K562 (cell line): ENCODE measurements around the gene AMFR. TPM values are rescaled to one million over a fixed set of nuclear protein-coding genes. Genes with fewer than 3 reads are reported as not detected.

Experiments
- BCOR ChIP-seq: fragments of 450-650 bp; IDR thresholded peaks from 2 replicates; pipeline ENCODE4 v1.6.1; 2016
- BRF1 ChIP-seq: IDR thresholded peaks from 3 replicates; pipeline ENCODE4 v1.6.1; 2011; ENCODE audit warnings: borderline replicate concordance, mild to moderate bottlenecking; ENCODE audit not compliant: insufficient read length; ENCODE audit errors: extremely low read depth
- ELF1 ChIP-seq: fragments of 200-800 bp; sonication (Bioruptor generic); IDR thresholded peaks from 2 replicates; pipeline ENCODE4 v1.6.1; 2016; ENCODE audit warnings: missing genetic modification characterization, missing compliant biosample characterization
- HDAC3 ChIP-seq: fragments of 450-650 bp; IDR thresholded peaks from 2 replicates; pipeline ENCODE4 v1.6.1; 2018; ENCODE audit warnings: borderline replicate concordance, mild to moderate bottlenecking, moderate library complexity; ENCODE audit not compliant: partially characterized antibody
- MEF2A ChIP-seq: IDR thresholded peaks from 2 replicates; pipeline ENCODE4 v1.6.1; 2011; ENCODE audit warnings: low read depth, mild to moderate bottlenecking, low read length, moderate library complexity; ENCODE audit not compliant: control insufficient read depth
- NRF1 ChIP-seq, 2 experiments: fragments of 450-650 bp; IDR thresholded peaks in 1 of 2; conservative IDR thresholded peaks in 1 of 2; 2 replicates each; pipeline ENCODE4 v1.6.1; 2014; ENCODE audit warnings: mild to moderate bottlenecking in 2 of 2
- PHF8 ChIP-seq: fragments of 200-600 bp; sonication (generic); IDR thresholded peaks from 2 replicates; pipeline ENCODE4 v1.6.1; 2012; ENCODE audit warnings: mixed run types, mild to moderate bottlenecking, inconsistent platforms, low read length, moderate library complexity, borderline replicate concordance
- POLR2AphosphoS5 ChIP-seq: IDR thresholded peaks from 2 replicates; pipeline ENCODE4 v1.6.1; 2011; ENCODE audit warnings: mild to moderate bottlenecking, low read depth, low read length, moderate library complexity; ENCODE audit not compliant: control insufficient read depth, insufficient read depth
- POLR2G ChIP-seq: fragments of 200-400 bp; formaldehyde crosslinking; IDR thresholded peaks from 2 replicates; pipeline ENCODE4 v1.6.1; 2017; ENCODE audit warnings: low read depth, mild to moderate bottlenecking, antibody characterized with exemption, low read length, moderate library complexity
- POLR2H ChIP-seq: IDR thresholded peaks from 2 replicates; pipeline ENCODE4 v1.6.1; 2016; ENCODE audit warnings: missing genetic modification characterization, low read depth, mild to moderate bottlenecking, control low read depth, missing compliant biosample characterization, moderate library complexity
- RBFOX2 ChIP-seq: fragments of 200-400 bp; formaldehyde crosslinking; IDR thresholded peaks from 2 replicates; pipeline ENCODE4 v1.6.1; 2017; ENCODE audit warnings: low read depth, mild to moderate bottlenecking, low read length, moderate library complexity
- RBM17 ChIP-seq: fragments of 200-400 bp; formaldehyde crosslinking; IDR thresholded peaks from 2 replicates; pipeline ENCODE4 v1.6.1; 2017; ENCODE audit warnings: low read depth, mild to moderate bottlenecking, low read length, borderline replicate concordance
- ZKSCAN8 ChIP-seq: fragments of 200-800 bp; sonication (Bioruptor generic); IDR thresholded peaks from 2 replicates; pipeline ENCODE4 v1.6.1; 2016; ENCODE audit warnings: missing genetic modification characterization, missing compliant biosample characterization
- ZNF224 ChIP-seq: sonication (generic); formaldehyde crosslinking; IDR thresholded peaks from 2 replicates; pipeline ENCODE4 v1.8.0; 2022; ENCODE audit warnings: mild to moderate bottlenecking, missing genetic modification reagents
- ZNF23 ChIP-seq: fragments of 250-450 bp; sonication (Bioruptor Pico); IDR thresholded peaks from 2 replicates; pipeline ENCODE4 v1.4.0; 2020; ENCODE audit warnings: mild to moderate bottlenecking
- polyA plus RNA-seq, 8 experiments: library from polyadenylated mRNA; depleted of rRNA in 4 of 8; stranded (reverse) in 5 of 8; unstranded in 3 of 8; fragments of >200 nt; fragmentation: Nextera tagmentation in 2 of 8; fragmentation: Illumina TruSeq in 1 of 8; extraction: Ambion mirVana in 2 of 8; extraction: Trizol in 1 of 8; gene quantifications; 2 replicates each; pipeline versions ENCODE4 v1.2.1 to v1.2.3, GENCODE V29; 2011 to 2014; ENCODE audit warnings: inconsistent platforms in 1 of 8, missing spikeins in 1 of 8
- total RNA-seq, 7 experiments: library from RNA; depleted of rRNA in 6 of 7; stranded (reverse); fragments of >200 nt in 6 of 7; fragmentation: Illumina TruSeq in 2 of 7; extraction: Trizol in 2 of 7; gene quantifications; 2 replicates each; pipeline versions ENCODE4 v1.2.1 to v1.2.3, GENCODE V29; 2011 to 2021; ENCODE audit warnings: low replicate concordance in 1 of 7
- TF ChIP-seq, protein P1 (sequence below): fragments of 450-650 bp; formaldehyde crosslinking; IDR thresholded peaks from 2 replicates; pipeline ENCODE4 v1.4.0; 2022; ENCODE audit warnings: mild to moderate bottlenecking, moderate library complexity
- TF ChIP-seq, protein P2 (sequence below): IDR thresholded peaks from 2 replicates; pipeline ENCODE4 v1.6.1; 2011; ENCODE audit not compliant: insufficient read length; ENCODE audit errors: extremely low read depth
- TF ChIP-seq, protein P3 (sequence below): sonication (generic); IDR thresholded peaks from 2 replicates; pipeline ENCODE4 v1.6.1; 2016
- TF ChIP-seq, protein P4 (sequence below): fragments of 250-450 bp; sonication (Bioruptor Pico); IDR thresholded peaks from 2 replicates; pipeline ENCODE4 v1.8.0; 2022; ENCODE audit warnings: moderate library complexity, mild to moderate bottlenecking, inconsistent platforms
- TF ChIP-seq, protein P5 (sequence below): fragments of 250-450 bp; sonication (Bioruptor Pico); IDR thresholded peaks from 2 replicates; pipeline ENCODE4 v1.5.0; 2021; ENCODE audit warnings: mild to moderate bottlenecking, borderline replicate concordance

AMFR gene
- total and polyA plus RNA-seq, 9 of the 15 experiments (the other 6 are each of a cell fraction or from before 2014, with no cell fraction given) = 15.6 to 113 (median 58.4) TPM

DNA sequence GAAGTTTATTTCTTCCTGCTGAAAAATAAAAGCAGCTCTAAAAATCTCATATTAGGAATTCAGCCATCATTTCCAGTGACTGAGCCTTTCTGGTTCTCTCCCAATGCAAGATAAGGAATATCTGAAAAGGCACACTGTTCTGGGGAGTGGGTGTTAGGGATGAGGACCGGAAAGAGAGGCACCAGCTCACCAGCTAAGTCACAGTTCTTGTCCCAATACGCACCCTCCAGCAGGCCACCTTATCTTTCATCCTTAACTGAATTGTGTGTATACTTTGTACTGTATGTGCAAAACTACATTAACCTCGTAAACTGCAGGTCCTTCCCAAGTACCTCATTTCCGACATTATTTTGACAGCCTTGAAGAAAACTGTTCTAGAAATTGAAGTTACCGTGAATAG, 11.0 kb downstream of the AMFR start (continued):
- TF ChIP-seq, protein P1, sequence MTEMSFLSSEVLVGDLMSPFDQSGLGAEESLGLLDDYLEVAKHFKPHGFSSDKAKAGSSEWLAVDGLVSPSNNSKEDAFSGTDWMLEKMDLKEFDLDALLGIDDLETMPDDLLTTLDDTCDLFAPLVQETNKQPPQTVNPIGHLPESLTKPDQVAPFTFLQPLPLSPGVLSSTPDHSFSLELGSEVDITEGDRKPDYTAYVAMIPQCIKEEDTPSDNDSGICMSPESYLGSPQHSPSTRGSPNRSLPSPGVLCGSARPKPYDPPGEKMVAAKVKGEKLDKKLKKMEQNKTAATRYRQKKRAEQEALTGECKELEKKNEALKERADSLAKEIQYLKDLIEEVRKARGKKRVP (CRISPR knock-in tag) = no peak
- TF ChIP-seq, protein P2, sequence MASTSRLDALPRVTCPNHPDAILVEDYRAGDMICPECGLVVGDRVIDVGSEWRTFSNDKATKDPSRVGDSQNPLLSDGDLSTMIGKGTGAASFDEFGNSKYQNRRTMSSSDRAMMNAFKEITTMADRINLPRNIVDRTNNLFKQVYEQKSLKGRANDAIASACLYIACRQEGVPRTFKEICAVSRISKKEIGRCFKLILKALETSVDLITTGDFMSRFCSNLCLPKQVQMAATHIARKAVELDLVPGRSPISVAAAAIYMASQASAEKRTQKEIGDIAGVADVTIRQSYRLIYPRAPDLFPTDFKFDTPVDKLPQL = no peak
- TF ChIP-seq ZNF224 (no peak), ZNF23 (CRISPR knock-in tag) (no peak), POLR2AphosphoS5 (peak; percentile 48; the same call in 1 of the 2 replicates), RBM17 (no peak), RBFOX2 (no peak), BCOR (peak; percentile 28; the same call in 1 of the 2 replicates), PHF8 (no peak), POLR2G (no peak), NRF1 (conservative IDR thresholded peaks at IDR 0.05 in 1 of 2, IDR thresholded peaks at IDR 0.05 in 1 of 2) (peak; percentile 69 to 71), ELF1 (tag) (no peak), POLR2H (tag) (no peak), BRF1 (no peak), ZKSCAN8 (no peak), MEF2A (no peak), HDAC3 (peak; percentile 30)
- TF ChIP-seq, protein P3, sequence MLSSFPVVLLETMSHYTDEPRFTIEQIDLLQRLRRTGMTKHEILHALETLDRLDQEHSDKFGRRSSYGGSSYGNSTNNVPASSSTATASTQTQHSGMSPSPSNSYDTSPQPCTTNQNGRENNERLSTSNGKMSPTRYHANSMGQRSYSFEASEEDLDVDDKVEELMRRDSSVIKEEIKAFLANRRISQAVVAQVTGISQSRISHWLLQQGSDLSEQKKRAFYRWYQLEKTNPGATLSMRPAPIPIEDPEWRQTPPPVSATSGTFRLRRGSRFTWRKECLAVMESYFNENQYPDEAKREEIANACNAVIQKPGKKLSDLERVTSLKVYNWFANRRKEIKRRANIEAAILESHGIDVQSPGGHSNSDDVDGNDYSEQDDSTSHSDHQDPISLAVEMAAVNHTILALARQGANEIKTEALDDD = peak; percentile 76
- TF ChIP-seq, protein P4, sequence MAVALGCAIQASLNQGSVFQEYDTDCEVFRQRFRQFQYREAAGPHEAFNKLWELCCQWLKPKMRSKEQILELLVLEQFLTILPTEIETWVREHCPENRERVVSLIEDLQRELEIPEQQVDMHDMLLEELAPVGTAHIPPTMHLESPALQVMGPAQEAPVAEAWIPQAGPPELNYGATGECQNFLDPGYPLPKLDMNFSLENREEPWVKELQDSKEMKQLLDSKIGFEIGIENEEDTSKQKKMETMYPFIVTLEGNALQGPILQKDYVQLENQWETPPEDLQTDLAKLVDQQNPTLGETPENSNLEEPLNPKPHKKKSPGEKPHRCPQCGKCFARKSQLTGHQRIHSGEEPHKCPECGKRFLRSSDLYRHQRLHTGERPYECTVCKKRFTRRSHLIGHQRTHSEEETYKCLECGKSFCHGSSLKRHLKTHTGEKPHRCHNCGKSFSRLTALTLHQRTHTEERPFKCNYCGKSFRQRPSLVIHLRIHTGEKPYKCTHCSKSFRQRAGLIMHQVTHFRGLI (CRISPR knock-in tag) = no peak
- TF ChIP-seq, protein P5, sequence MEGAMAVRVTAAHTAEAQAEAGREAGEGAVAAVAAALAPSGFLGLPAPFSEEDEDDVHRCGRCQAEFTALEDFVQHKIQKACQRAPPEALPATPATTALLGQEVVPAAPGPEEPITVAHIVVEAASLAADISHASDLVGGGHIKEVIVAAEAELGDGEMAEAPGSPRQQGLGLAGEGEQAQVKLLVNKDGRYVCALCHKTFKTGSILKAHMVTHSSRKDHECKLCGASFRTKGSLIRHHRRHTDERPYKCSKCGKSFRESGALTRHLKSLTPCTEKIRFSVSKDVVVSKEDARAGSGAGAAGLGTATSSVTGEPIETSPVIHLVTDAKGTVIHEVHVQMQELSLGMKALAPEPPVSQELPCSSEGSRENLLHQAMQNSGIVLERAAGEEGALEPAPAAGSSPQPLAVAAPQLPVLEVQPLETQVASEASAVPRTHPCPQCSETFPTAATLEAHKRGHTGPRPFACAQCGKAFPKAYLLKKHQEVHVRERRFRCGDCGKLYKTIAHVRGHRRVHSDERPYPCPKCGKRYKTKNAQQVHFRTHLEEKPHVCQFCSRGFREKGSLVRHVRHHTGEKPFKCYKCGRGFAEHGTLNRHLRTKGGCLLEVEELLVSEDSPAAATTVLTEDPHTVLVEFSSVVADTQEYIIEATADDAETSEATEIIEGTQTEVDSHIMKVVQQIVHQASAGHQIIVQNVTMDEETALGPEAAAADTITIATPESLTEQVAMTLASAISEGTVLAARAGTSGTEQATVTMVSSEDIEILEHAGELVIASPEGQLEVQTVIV = no peak
